HG03095 (cell line): ENCODE data around the gene ITGA2B.
"Not testable (repeated sequence)": the region's sequence is repeated elsewhere in the genome, so short reads cannot be mapped to it uniquely, and the experiment has no call there.

Source experiments
- ATAC-seq: cut with Tn5 transposase; IDR thresholded peaks from one replicate; pipeline ENCODE4 v1.9.1; 2021; ENCODE audit warnings: moderate library complexity; ENCODE audit not compliant: unreplicated experiment

The ITGA2B gene

DNA sequence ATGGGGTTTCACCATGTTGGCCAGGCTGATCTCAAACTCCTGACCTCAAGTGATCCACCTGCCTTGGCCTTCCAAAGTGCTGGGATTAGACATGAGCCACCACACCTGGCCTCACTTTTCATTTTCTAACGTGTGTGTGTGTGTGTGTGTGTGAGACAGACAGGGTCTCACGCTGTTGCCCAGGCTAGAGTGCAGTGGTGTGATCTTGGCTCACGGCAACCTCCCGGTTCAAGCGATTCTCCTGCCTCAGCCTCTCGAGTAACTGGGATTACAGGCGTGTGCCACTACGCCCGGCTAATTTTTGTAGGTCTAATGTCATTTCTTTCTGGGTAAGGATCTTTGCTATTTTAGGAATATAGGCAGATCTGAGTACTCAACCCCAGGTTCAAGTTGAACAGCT lies 4.7 kb upstream of the ITGA2B start:
- ATAC-seq = not testable (repeated sequence)

DNA sequence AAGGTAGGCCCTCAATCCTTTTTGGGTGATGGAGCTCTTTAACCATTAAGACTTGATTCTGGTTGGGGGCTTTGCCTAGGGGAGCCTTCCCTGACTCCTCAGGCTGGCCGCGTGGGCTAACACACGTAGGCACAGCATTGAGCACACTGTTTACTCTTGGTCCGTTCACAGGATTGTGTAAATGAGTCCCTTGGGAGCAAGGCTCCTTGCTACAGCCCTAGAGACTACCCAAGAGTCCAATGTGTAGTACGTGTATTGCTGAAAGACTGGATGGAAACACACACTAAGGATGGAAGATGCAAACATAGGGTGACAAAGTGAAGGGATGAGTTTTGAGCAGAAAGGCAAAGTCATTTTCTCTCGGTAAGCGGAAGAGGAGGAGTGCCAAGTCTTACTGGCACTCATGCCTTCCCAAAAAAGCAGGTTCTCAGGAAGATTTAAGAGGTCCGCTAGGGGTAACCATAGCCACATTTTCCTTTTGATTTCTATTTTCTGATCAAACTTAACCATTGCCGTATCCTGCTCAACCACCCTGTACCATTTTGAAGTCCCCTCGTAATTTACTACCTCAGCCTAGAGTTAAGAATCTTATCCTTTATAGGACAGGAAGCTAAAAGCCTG lies 911 bp upstream of the ITGA2B start:
- no peak for ATAC-seq

- ATAC-seq = no peak
Observed at GRCh38 chr17:44389723-44390202, 314 bp upstream of the ITGA2B start.

GRCh38 chr17:44387804-44388203 lies 1.6 kb downstream of the ITGA2B start:
- no peak for ATAC-seq

DNA sequence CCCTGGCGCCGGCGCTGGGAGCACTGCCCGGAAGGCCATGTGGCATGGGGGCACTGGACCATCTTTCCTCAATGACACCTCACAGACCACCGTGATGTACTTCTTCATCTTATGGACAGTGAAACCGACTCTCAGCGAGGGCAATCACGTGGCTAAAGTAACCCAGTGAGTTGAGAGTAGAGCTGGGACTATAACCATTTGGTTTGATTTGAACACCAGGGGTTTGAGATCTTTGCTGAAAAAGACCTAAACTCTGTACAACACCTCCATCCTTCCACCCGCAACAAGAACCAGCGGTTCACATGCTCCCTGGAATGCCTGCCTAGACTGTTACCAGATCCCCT lies 3.3 kb downstream of the ITGA2B start:
- no peak for ATAC-seq

DNA sequence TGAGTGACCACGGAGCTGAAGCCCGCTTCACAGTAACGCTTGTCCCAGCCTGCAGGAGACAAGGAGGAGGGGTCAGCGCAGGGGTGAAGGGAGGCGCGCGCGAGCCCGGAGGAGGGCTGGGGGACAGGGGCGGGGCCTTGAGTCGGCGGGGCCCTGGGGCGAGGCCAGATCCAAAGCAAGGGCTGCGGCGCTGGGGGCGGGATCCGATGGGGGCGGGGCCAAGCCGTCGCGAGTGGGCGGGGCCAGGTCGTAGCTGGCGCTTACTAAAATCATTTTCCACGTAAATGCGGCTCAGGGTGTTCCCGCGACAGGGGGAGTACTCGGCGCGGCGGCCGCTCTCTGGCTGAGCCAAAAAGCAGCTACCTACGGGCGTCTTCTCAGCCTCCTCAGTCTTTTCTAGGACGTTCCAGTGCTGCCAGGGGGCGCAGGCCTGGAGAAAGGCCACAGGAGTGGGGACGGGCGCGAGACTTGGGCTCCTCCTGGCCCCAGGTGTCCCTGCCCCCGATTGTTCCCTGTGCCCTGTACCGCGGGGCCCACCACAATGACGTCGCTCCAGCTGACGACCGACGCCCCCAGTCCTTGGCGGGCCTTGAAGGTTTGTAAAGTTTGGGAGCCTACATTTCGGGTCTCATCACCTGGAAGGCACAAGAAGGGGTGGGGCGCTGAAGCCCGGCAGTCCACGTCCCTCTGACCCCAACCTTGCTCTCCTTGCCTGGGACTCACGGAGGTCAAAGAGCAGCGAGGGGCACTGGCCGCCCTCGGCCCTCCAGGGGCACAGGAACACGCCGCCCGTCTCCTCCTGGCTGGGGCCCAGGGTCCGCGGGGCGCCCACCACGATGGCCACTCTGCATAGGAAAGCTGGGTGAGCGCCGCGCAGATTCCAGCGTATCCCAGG lies 3.9 kb downstream of the ITGA2B start:
- no peak for ATAC-seq

DNA sequence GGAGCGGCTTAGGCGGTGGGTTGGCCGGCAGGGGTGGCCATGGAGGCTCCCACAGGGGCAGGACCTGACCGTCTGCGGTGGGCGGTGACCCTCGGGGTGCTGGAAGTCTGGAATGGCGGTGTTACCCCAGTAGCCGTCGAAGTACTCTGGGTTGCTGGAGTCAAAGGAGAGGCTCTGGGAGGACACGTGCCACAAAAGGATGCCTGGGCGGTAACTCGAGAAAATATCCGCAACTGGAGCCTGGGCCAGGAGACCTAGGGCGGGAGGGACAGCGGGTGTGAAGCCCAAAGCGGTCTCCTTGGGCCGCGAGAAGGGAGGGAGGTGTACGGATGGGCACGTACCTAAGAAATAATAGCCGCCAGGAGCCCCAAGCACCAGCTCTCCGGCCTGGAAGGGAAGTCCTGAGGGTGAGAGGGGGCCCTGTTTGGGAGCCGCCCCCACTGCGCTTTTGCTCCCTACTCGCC lies 4.6 kb downstream of the ITGA2B start:
- ATAC-seq = no peak

DNA sequence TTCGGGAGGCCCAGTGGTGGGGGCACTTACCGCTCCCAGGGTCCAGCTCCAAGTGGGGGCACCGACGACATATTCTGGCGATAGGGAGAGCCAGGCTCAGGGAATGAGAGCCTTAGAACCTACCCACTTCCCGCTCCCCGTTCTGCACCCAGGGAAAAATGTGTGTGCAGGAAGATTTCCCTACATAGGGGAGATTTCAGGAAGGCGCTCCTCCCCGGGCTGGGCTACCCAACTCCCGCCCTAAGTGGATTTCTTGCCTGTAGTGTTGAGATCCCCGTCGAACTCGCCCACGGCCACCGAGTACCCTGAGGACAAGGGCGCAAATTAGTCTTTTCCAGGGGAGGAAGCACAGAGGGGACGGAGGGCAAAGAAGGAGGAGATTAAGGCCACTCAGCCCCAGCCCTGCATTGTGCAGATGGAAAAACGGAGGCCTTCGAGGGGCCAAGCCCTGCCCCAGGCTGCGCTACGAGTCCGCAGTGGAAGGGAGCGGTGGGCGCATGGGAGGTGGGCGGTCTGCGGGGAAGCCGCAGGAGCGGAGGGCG lies 5.1 kb downstream of the ITGA2B start:
- no peak for ATAC-seq

- ATAC-seq = no peak
Observed at GRCh38 chr17:44383861-44384260, 5.6 kb downstream of the ITGA2B start.

- ATAC-seq = no peak
Observed at GRCh38 chr17:44383363-44383762, 6.1 kb downstream of the ITGA2B start.

DNA sequence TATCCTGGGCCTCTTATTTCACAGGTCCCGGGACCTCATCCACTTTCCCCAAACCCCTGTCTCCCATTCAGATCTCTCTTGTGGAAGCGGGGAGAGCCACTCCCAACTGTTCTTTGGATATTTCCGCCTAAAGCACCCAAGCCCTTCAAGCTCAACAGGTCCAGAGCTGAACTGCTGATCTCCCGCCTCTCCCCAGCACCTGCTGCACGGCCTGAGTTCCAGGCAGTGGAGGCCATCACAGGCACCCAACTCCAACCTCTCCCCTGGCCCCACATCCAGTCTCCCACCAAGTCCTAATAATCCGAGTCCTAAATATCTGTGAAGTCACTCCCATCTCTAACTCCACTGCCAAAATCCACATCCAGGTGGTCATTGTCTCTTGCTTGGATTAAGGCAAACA lies 6.5 kb downstream of the ITGA2B start:
- no peak for ATAC-seq

GRCh38 chr17:44381810-44382305 lies 7.6 kb downstream of the ITGA2B start:
- ATAC-seq = no peak

- ATAC-seq = no peak
Observed at GRCh38 chr17:44380767-44381166, 8.7 kb downstream of the ITGA2B start.

GRCh38 chr17:44379887-44380286 lies 9.6 kb downstream of the ITGA2B start:
- no peak for ATAC-seq

DNA sequence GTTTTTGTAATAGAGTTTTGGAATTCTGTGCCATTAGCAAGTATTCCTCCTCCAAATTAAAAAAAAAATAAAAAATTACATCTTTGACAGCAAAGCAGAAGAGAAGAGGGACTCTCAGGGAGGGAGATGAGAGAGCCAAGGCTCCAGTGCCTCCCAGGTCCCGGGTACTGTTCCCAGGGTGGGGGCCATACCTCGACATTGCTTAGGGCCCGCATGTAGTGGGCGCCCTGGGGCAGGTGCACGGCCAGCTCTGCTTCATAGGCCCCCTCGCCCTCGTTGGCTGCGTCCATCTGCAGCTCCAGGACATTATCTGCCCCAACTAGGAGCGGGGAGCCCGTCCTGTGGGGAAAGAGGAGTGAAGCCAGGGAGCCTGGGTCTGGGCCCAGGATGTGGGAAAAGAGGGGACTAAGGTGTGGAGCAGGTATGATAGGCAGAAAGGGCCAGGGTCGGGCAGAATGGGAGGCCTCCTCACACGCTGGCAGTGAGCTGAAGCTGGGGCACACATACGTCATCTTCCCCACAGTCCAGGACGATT lies 11.2 kb downstream of the ITGA2B start:
- ATAC-seq = no peak

GRCh38 chr17:44376779-44377178 lies 12.7 kb downstream of the ITGA2B start:
- no peak for ATAC-seq

- no peak for ATAC-seq
Observed at GRCh38 chr17:44376124-44376523, 13.3 kb downstream of the ITGA2B start.

DNA sequence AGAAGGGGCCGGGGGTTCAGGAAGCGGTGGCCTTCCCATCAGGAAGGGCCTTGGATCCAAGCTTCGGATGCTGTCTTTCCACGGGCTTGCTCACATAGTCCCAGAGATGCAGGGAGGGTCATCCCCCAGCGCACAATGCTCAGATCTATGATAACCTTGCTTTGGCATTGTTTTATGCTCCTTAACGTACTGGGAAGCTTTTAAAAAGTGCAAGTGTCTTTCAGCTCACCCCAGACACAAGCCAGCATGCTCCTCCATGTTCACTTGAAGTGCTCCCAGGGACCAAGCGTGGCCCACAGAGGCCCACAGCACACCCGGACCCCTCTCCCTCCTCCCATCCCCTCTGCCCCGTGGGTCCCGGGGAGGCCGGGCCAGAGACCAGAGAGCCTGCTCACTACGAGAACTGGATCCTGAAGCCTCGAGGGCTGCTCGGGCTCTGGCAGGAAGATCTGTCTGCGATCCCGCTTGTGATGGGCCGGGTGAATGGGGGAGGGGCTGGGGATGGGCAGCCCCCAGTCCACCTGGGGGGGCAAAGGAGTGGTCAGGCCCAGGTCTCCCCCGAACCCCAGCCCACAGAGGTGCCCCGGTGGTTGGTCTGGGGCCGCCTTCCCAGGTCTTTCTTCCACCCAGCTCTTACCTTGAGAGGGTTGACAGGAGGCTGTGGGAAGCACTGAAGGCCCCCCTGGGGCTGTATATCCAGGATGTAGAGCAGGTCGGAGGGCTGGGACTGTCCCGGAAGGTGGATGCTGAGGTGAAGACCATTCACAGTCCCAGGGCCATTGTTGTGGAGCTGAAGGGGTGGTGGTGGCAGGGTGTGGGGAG lies 14.0 kb downstream of the ITGA2B start:
- ATAC-seq = no peak

DNA sequence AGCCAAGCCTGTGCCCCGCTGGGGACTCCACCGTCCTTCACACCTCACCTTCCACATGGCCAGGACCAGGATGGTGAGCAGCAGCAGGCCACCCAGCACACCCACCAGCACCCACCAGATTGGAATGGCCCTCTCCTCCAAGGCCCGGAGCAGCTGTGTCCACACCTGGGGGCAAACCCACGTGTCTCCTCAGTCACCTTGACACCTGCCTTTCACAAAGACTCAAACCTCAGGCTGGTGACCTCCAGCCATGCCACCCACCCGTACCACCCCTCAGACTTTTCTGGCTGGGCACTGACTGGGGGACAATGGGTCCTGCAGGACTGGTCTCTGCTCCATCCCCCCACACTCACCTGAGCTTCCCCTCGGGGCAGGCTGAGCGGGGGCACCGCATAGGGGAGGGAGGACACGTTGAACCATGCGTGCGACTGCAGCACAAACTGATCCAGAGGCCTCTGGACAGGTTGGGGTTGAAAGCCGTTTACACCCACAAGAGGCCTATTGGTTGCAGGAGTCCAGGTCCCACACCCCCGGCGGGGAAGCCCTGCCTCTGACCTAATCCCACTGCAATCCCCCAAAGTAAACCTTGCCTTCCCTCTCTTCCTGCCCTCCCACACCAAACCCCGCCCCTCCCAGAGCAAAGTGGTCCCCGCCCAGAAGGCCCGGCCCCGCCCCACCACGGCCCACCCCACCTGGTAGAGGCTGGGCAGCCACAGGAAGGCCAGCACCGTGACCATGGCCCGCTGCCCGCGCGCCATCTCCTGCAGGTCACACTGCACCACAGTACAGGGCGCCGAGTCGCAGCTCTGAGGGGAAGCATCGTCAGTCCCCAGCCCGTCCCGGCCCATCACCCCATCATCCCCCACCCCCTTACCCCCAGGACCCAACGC lies 14.9 kb downstream of the ITGA2B start:
- no peak for ATAC-seq

- ATAC-seq = no peak
Observed at GRCh38 chr17:44372036-44372435, 17.4 kb downstream of the ITGA2B start.
